GM23338 (cell line): Measurements from ENCODE around the gene MTHFD2. TPM values are rescaled to one million over a fixed set of nuclear protein-coding genes. Genes with fewer than 3 reads are reported as not detected.

Experiments
- ATAC-seq: fragments of 200-7000 bp; cut with Tn5 transposase; 3 replicates; pipeline ENCODE4 v1.9.1; 2020
- DNase-seq: peaks from one replicate; pipeline ENCODE4 v3.0.0-alpha.2; 2015; ENCODE audit warnings: low spot score
- H2AFZ ChIP-seq: fragments of 200-600 bp; sonication (generic); 2 replicates; pipeline ENCODE4 v1.8.0; 2016; ENCODE audit warnings: antibody characterized with exemption, mild to moderate bottlenecking, moderate library complexity
- H3F3A ChIP-seq: fragments of 200-600 bp; sonication (generic); replicated peaks from 2 replicates; pipeline ENCODE4 v1.8.0; 2017; ENCODE audit warnings: antibody characterized with exemption, mixed run types, low read depth
- H3K27ac ChIP-seq: fragments of 200-600 bp; sonication (generic); 2 replicates; pipeline ENCODE4 v1.6.1; 2016; ENCODE audit warnings: low read depth
- H3K27me3 ChIP-seq: fragments of 200-600 bp; sonication (generic); 2 replicates; pipeline ENCODE4 v1.8.0; 2016; ENCODE audit warnings: mild to moderate bottlenecking, mixed run types, moderate library complexity; ENCODE audit not compliant: insufficient read depth
- H3K36me3 ChIP-seq: fragments of 200-600 bp; sonication (generic); 2 replicates; pipeline ENCODE4 v1.8.0; 2016; ENCODE audit warnings: mild to moderate bottlenecking; ENCODE audit not compliant: insufficient read depth
- H3K4me1 ChIP-seq: fragments of 200-600 bp; sonication (generic); 2 replicates; pipeline ENCODE4 v1.8.0; 2016; ENCODE audit warnings: mild to moderate bottlenecking, moderate library complexity; ENCODE audit not compliant: insufficient read depth
- H3K4me2 ChIP-seq: fragments of 200-600 bp; sonication (generic); 2 replicates; pipeline ENCODE4 v1.7.1; 2017; ENCODE audit warnings: mixed run types
- H3K4me3 ChIP-seq: fragments of 200-600 bp; sonication (generic); 2 replicates; pipeline ENCODE4 v1.6.1; 2016; ENCODE audit warnings: mixed run types
- H3K79me2 ChIP-seq: fragments of 200-600 bp; sonication (generic); replicated peaks from 2 replicates; pipeline ENCODE4 v1.8.0; 2017; ENCODE audit warnings: mild to moderate bottlenecking; ENCODE audit not compliant: insufficient read depth
- H3K9me2 ChIP-seq: fragments of 200-600 bp; sonication (generic); 2 replicates; pipeline ENCODE4 v1.8.0; 2017; ENCODE audit not compliant: insufficient read depth
- H4K20me1 ChIP-seq: fragments of 200-600 bp; sonication (generic); replicated peaks from 2 replicates; pipeline ENCODE4 v1.8.0; 2017; ENCODE audit warnings: mild to moderate bottlenecking; ENCODE audit not compliant: insufficient read depth
- H3K27ac Mint-ChIP-seq: 2 replicates; pipeline ENCODE4 v1.8.0; 2020; ENCODE audit warnings: inconsistent platforms, mild to moderate bottlenecking, moderate library complexity, mixed read lengths
- H3K27me3 Mint-ChIP-seq: 3 replicates; pipeline ENCODE4 v1.8.0; 2022; ENCODE audit warnings: low read depth, mild to moderate bottlenecking, moderate library complexity, mixed read lengths, inconsistent platforms; ENCODE audit not compliant: insufficient read depth, poor library complexity
- H3K36me3 Mint-ChIP-seq: 3 replicates; pipeline ENCODE4 v1.8.0; 2021; ENCODE audit warnings: low read depth, mild to moderate bottlenecking, inconsistent platforms, moderate library complexity, mixed read lengths
- H3K4me1 Mint-ChIP-seq: 3 replicates; pipeline ENCODE4 v1.8.0; 2020; ENCODE audit warnings: mild to moderate bottlenecking, inconsistent platforms, mixed read lengths
- H3K4me3 Mint-ChIP-seq: 3 replicates; pipeline ENCODE4 v1.8.0; 2021; ENCODE audit warnings: moderate library complexity, mild to moderate bottlenecking, inconsistent platforms, mixed read lengths
- H3K9me3 Mint-ChIP-seq: 3 replicates; pipeline ENCODE4 v1.8.0; 2020; ENCODE audit warnings: moderate library complexity, mild to moderate bottlenecking, inconsistent platforms, mixed read lengths
- CTCF ChIP-seq, 2 experiments: fragments of 200-600 bp in 1 of 2; sonication (generic) in 1 of 2; conservative IDR thresholded peaks; 2 replicates each; pipeline versions ENCODE4 v1.5.1 to v1.6.1; 2016 to 2017; ENCODE audit warnings: antibody characterized with exemption in 2 of 2, low read depth in 2 of 2, mild to moderate bottlenecking in 2 of 2, moderate library complexity in 1 of 2
- EZH2 ChIP-seq: fragments of 200-600 bp; sonication (generic); IDR thresholded peaks from one replicate; pipeline ENCODE4 v1.8.0; 2017; ENCODE audit warnings: antibody characterized with exemption, mild to moderate bottlenecking, low read depth; ENCODE audit not compliant: unreplicated experiment
- JUNB ChIP-seq: IDR thresholded peaks from one replicate; pipeline ENCODE4 v1.6.1; 2016; ENCODE audit warnings: antibody characterized with exemption; ENCODE audit not compliant: unreplicated experiment
- POLR2AphosphoS5 ChIP-seq: IDR thresholded peaks from 2 replicates; pipeline ENCODE4 v1.6.1; 2016; ENCODE audit warnings: antibody characterized with exemption, low read depth
- REST ChIP-seq: IDR thresholded peaks from one replicate; pipeline ENCODE4 v1.6.1; 2018; ENCODE audit warnings: antibody characterized with exemption; ENCODE audit not compliant: unreplicated experiment
- STAT1 ChIP-seq: IDR thresholded peaks from one replicate; pipeline ENCODE4 v1.6.1; 2016; ENCODE audit warnings: antibody characterized with exemption; ENCODE audit not compliant: unreplicated experiment
- ZNF331 ChIP-seq: fragments of 250-450 bp; sonication (Bioruptor Pico); IDR thresholded peaks from 2 replicates; pipeline ENCODE4 v1.5.0; 2020; ENCODE audit warnings: low read depth, mild to moderate bottlenecking, moderate library complexity
- ZNF462 ChIP-seq: fragments of 250-450 bp; sonication (Bioruptor Pico); IDR thresholded peaks from 2 replicates; pipeline ENCODE4 v1.5.0; 2020; ENCODE audit warnings: mild to moderate bottlenecking, moderate library complexity
- polyA plus RNA-seq: library from polyadenylated mRNA; unstranded; fragments of >200 nt; fragmentation: Nextera tagmentation; extraction: Ambion mirVana; gene quantifications from 2 replicates; pipeline ENCODE4 v1.2.1, GENCODE V29; 2016
- total RNA-seq: library from RNA; depleted of rRNA; stranded (reverse); fragments of >200 nt; shearing (Covaris generic); gene quantifications from 2 replicates; pipeline ENCODE4 v1.2.3, GENCODE V29; 2014
- TF ChIP-seq, protein P1 (sequence below): IDR thresholded peaks from 2 replicates; pipeline ENCODE4 v1.6.1; 2016; ENCODE audit warnings: antibody characterized with exemption

The MTHFD2 gene
- total and polyA plus RNA-seq, 2 experiments from 2014 or later: 279 to 281 TPM

DNA sequence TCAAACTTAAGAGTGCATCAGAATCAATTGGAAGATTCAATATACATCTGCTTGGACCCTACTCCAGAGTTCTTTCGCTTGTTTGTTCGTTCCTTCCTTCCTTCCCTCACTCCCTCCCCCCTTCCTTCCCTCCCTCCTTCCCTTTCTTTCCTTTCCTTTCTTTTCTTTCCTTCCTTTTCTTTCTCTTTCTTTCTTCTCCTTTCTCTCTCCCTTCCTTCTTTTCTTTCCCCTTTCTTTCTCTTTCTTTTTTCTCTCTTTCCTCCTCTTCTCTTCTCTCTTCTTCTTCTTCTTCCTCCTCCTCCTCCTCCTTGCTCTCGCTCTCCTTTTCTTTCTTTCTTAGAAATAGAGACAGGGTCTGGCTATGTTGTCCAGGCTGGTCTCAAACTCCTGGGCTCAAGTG, 45.9 kb downstream of the MTHFD2 start:
- no peak overlapping the region for H3K4me3 ChIP-seq
- Mint-ChIP-seq H3K4me1 (no peaks in the 10 kb centered on the region), H3K9me3 (no peaks in the 10 kb centered on the region), H3K36me3 (no peaks in the 10 kb centered on the region), H3K4me3 (no peak overlapping the region), H3K27ac (no peak overlapping the region), H3K27me3 (peaks cover 12% of the 10 kb centered on the region)
- no peak overlapping the region for H2AFZ ChIP-seq
- no peak overlapping the region for H3K4me2 ChIP-seq
- no peaks in the 10 kb centered on the region for H3K27me3 ChIP-seq
- H3K36me3 ChIP-seq: no peaks in the 10 kb centered on the region
- DNase-seq: no peak
- no peaks in the 10 kb centered on the region for H3K79me2 ChIP-seq
- no peaks in the 10 kb centered on the region for H3F3A ChIP-seq
- no peaks in the 10 kb centered on the region for H3K4me1 ChIP-seq
- H3K27ac ChIP-seq: no peak overlapping the region
- no peaks in the 10 kb centered on the region for H4K20me1 ChIP-seq
- TF ChIP-seq POLR2AphosphoS5: no peak
- no peak for TF ChIP-seq REST
- TF ChIP-seq, protein P1, sequence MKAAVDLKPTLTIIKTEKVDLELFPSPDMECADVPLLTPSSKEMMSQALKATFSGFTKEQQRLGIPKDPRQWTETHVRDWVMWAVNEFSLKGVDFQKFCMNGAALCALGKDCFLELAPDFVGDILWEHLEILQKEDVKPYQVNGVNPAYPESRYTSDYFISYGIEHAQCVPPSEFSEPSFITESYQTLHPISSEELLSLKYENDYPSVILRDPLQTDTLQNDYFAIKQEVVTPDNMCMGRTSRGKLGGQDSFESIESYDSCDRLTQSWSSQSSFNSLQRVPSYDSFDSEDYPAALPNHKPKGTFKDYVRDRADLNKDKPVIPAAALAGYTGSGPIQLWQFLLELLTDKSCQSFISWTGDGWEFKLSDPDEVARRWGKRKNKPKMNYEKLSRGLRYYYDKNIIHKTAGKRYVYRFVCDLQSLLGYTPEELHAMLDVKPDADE: no peak
- no peak for TF ChIP-seq CTCF (conservative IDR thresholded peaks at IDR 0.05; ENCODE audit: low read depth in 2 of 2)
- no peak for TF ChIP-seq ZNF462
- no peak for TF ChIP-seq JUNB
- no peak for TF ChIP-seq STAT1
- TF ChIP-seq ZNF331: no peak
- no peak for TF ChIP-seq EZH2
- no peaks in the 10 kb centered on the region; the same call in none of the 2 replicates for H3K9me2 ChIP-seq
- ATAC-seq: no peak
